RPMI7951 (cell line): Measurements from ENCODE around the gene SLC2A3. TPM values are rescaled to one million over a fixed set of nuclear protein-coding genes. Genes with fewer than 3 reads are reported as not detected.
A peak's percentile ranks its signal among the peaks of the same experiment; 100 is the strongest.
"Not testable (repeated sequence)": the region's sequence is repeated elsewhere in the genome, so short reads cannot be mapped to it uniquely, and the experiment has no call there.

ENCODE experiments used
- DNase-seq: peaks from one replicate; pipeline ENCODE4 v3.0.0-alpha.2; 2012; ENCODE audit warnings: low read depth
- total RNA-seq: library from RNA; depleted of rRNA; stranded (reverse); fragments of >200 nt; shearing (Covaris generic); gene quantifications from 2 replicates; pipeline ENCODE4 v1.2.3, GENCODE V29; 2014

The SLC2A3 gene
- total RNA-seq, 1 experiment from 2014 or later, result 20.1 TPM

DNA sequence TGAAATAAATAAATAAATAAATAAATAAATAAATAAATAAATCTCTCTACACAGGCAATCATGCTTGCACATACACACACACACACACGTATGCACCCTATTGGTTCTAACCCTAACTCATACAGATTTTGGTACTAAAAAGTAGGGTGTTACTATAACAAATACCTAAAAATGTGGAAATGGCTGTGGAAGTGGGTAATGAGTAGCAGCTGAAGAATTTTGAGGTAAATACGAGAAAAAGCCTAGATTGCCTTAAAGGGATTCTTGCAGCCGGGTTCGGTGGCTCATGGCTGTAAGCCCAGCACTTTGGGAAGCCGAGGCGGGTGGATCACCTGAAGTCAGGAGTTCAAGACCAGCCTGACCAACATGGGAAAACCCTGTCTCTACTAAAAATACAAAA lies 15.7 kb upstream of the SLC2A3 start:
- DNase-seq, result peak; percentile 3

DNA sequence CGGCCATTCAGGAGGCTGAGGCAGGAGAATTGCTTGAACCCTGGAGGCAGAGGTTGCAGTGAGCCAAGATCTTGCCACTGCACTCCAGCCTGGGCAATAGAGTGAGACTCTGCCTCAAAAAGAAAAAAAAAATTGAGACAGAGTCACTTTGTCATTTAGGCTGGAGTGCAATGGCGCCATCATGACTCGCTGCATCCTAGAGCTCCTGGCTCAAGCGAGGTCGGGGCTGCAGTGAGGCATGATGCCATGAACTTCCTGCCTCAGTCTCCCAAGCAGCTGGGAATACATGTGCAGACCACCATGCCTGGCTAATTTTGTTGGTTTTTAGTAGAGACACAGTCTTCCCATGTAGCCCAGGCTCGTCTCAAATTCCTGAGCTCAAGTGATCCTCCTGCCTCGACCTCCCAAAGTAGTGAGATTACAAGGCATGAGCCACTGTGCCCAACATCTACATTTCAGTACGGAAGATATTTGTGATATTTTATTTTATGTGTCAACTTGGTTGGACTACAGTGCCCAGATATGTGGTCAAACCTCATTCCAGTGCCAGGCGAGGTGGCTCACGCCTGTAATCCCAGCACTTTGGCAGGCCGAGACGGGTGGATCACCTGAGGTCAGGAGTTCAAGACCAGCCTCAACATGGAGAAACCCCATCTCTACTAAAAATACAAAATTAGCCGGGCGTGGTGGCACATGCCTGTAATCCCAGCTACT lies 14.4 kb upstream of the SLC2A3 start:
- not testable (repeated sequence) for DNase-seq

DNA sequence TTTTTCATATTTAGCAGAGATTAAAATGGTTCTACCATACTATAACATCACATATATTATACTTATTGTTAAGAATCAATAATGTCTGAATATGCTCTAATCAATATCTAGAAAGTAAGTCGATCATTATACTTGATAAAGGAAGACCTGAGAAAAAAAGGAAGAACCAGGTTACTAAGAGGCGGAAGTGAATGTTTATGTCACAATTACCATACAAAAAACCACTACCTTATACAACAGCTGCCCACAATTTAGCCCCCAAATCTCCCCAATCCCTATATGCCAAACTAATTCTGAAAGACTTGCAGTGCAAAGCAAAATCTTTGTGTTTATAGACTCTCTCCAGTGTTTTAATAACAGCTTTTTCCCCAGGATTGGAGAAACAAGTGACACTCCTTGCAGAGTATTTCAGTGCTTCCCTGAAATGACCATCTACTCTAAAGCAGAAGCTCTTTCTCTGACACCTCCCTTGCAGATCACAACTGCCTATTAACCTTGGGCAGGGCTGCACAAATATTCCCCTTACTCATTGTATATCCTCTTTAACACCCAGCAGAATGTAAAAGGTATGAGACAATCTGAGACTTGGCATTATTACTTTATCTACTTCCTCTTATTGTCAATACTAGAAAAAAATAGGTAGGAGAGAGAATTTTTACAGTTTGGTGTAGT lies 12.7 kb upstream of the SLC2A3 start:
- DNase-seq, result no peak

DNA sequence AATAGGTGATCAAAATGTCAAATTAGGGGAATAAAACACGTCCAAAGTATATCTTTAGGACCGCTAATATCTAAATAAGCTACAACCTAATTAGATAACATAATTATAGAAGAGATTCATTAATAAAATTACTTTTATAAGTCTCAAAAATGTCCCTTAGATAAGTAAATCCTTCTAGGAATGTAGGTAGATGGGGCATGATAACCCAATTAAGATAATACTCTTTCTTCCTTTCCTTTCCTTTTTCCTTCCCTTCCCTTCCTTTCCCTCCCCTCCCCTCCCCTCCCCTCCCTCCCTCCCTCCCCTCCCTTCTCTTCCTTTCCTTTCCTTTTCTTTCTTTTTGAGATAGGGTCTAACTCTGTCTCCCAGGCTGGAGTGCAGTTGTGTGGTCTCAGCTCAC lies 11.0 kb upstream of the SLC2A3 start:
- no peak for DNase-seq

DNA sequence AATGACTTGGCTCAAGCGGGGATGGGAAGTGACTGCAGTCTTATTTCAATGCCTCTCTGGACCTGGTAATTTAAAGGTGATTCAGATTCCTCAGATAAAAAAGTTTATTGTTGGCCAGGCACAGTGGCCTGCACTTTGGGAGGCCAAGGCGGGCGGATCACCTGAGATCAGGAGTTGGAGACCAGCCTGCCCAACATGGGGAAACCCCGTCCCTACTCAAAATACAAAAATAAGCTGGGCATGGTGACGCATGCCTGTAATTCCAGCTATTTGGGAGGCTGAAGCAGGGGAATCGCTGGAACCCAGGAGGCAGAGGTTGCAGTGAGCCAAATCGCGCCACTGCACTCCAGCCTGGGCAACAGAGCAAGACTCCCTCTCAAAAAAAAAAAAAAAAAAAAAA lies 8.8 kb upstream of the SLC2A3 start:
- DNase-seq, result not testable (repeated sequence)

DNA sequence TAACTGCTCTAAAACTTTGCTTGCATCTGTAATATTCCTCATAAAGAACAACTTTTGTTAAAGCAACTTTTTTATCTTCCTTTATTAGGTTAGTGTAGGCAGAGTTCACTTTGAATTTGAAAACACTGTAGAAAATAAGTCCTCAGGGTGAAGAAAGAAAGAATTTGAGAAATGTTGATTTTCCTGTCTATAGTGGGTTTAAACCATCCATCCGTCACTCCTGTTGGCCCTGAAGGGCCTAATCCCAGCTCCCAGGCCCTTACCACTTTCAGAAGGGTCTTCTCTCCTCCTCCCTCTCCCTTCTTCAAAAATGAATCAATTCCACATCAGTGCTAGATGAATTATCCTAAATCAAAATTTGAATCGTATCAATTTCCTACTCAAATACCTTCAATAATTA lies 4.9 kb upstream of the SLC2A3 start:
- DNase-seq, result no peak

DNA sequence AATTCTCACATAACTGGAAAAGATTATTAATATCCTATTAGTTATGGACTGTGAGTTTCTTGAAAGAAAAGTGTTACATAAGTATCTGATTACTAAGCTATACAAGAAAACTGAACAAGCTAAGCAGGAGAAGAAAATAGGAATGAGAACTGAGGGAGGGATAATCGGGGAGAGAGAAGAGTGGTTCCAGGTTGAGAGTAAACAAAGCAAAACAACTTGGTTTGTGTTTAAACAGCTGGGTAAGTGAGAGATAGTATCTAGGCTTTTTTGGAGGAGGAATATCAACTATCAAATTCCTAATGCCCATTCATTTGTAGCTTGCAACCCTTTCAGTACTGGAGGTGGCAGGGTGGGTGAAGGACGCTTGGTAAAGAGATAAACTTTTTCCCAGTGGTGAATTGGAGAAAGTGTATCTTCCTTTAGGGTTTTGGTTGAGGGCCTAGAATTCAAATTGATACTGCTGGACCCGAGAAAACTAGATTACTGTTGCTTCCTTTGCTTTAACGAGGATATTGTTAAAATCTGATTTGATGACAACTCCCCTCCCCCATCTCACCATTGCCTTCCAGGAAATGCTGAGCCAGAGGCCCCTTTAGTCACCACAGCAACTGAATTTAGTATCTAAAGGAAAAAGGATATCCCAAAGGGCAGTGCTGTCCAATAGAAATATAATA lies 2.0 kb upstream of the SLC2A3 start:
- peak; percentile 24 for DNase-seq

DNA sequence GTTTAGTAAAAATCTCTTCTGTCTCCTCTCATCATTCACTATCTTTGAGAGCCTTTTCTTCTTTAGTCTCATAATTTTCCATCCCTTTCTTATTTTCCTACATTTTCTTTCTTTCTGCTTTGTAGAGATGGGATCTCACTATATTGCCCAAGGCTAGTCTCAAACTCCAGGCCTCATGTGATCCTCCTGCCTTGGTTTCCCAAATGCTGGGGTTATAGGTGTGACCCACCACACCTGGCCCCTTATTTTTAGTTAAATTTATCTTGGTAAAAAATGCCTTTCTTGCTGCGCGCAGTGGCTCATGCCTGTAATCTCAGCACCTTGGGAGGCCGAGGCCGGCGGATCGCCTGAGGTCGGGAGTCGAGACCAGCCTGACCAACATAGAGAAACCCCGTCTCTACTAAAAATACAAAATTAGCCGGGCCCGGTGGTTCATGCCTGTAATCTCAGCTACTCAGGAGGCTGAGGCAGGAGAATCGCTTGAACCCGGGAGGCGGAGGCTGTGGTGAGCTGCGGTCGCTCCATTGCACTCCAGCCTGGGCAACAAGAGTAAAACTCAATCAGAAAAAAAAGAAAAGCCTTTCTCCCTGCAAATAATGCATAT lies 996 bp downstream of the SLC2A3 start:
- no peak for DNase-seq

DNA sequence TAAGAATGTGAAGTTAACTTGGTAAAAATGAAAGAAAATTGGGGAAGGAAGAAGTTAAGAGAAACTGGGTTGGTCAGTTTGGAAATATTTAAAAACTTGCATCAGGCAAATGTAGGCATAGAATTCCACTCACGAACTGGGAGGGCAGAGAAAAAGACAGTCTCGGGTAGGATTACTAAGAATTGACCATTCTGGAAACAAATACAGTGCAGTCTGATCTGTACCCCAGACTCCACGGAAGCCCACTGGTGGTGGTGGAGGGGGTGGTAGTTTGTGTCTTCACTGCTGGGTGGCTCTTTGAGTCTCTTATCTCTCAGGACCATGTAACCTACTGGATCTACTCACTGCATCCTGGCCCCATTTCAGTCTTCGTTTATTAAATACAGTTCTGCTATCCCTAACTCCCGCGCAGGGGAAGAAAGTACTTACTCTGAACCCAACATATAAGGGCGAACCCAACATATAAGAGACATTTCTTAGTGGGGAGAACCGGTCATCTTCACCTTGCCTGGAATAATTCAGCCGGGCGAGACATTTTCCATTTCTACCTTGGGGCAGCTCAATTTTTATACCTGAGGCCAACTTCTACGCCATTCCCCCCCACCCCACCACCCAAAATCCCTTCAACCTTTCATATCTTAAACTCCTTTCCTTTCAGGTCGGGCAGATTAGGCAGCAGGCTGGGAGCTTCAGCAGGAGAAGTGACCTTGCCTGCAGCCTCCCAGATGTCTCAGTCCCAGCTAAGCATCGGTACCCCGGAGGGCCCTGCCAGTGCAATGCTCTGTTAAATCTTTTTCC lies 1.7 kb downstream of the SLC2A3 start:
- DNase-seq, result no peak

DNA sequence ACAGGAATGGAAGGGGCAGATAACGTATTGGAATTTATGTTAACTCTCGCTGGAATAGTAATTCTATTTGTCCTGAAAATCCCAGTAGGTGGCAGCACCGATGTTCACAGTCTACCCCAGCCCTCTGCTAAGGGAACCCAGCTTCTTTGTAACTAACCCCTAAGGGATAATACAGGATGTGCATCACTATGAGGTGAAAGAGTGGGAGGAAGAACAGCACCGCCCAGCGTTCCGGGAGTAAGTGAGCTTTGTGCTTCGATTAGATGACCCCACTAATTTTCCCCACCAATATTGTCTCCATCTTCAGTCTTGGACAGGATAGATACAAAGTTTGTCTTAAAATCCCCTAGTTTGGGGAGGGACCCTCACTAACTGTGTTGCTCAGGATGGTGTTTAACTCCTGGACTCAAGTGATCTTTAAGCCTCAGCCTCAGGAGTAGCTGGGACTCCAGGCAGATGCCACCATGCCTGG lies 2.7 kb downstream of the SLC2A3 start:
- DNase-seq, result peak; percentile 90

DNA sequence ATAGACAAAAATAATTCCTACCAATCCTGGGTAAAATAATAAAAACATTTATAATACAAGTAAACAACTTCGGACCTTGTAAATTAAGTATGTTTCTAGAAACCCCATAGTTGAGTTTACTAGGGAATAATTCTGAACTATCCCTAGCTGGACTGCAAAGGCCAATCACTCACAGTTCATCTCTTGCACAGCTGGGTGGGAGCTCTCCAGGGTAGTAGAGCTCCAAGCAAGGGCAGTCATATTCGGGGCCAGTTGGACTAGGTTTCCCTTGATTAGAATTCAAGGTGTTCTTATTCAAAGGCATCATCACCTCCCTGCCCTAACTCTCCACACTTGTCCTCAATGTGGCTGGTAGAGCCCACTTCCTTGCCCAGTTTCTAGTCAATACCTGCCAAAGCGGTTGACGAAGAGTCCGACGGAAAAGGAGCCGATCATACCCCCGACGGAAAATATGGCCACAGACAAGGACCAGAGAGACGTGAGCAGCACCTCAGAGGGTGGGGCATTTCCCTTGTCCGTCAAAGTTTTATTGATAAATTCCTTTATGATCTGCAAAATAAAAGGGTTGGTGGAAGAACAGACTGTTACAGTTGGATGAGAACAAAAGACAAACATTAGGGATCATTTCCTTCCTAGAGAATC lies 3.3 kb downstream of the SLC2A3 start:
- not testable (repeated sequence) for DNase-seq

DNA sequence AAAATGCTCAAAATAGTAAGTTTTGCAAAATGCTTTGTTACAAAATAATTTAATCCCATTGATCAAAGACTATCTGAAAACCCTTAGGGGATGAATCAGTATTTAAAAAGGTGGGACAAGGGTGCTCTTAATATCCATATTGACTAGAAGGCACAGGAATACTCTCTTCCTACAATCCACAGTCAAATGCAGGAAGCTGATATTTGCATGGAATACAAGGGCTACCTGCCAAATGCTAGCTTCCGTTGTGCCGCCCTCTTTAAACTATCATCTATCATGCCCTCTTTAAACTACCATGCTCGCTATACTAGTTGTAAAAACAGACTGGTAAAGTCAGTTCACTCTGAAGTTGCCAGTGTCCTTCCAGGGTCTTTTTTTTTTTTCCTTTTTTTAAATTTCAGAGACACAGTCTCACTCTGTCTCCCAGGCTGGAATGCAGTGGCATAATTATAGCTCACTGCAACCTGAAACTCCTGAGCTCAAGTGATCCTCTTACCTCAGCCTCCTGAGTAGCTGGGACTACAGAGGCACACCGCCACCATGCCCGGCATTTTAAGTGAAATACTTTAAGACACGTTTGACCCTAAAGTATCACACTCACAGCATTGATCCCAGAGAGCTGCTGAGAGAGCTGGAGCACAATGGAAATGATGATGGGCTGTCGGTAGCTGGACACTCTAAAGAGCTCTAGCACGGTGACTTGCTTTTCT lies 6.7 kb downstream of the SLC2A3 start:
- DNase-seq, result no peak

DNA sequence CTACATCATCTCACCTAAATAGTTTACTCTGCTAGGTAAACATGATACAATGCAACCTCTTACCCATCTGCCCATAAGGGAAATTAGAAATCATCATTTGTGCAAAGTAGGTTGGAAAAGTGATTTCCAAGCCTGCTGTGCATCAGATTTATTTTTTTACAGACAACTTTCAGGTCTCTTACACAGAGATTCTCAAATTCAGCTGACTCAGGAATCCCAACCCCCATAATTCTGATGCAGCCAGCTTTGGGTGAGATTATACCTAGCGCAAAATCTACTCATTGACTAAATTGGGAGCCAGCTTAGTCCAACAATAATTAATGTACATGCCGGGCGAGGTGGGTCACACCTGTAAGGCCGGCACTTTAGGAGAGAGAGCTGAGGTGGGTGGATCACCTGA lies 8.5 kb downstream of the SLC2A3 start:
- no peak for DNase-seq

DNA sequence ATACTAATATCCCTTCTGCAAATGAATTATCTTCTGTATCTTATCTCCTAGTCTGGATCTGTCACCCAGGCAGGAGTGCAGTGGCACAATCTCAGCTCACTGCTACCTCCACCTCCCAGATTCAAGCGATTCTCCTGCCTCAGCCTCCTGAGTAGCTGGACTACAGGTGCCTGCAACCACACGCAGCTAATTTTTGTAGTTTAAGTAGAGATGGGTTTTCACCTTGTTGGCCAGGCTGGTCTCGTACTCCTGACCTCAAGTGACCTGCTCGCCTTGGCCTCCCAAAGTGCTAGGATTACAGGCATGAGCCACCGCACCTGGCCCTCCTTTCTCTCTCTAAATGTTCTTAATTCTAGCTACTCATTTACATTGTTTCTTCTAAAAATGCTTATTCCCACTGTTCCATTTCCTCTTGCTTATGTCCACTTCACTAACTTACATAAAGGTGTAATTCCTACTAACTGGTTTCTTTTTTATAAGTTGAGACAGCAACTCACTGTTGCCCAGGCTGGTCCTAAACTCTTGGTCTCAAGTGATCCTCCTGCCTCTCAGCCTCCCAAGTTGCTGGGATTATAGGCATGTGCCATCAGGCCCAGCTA lies 9.8 kb downstream of the SLC2A3 start:
- DNase-seq, result not testable (repeated sequence)

DNA sequence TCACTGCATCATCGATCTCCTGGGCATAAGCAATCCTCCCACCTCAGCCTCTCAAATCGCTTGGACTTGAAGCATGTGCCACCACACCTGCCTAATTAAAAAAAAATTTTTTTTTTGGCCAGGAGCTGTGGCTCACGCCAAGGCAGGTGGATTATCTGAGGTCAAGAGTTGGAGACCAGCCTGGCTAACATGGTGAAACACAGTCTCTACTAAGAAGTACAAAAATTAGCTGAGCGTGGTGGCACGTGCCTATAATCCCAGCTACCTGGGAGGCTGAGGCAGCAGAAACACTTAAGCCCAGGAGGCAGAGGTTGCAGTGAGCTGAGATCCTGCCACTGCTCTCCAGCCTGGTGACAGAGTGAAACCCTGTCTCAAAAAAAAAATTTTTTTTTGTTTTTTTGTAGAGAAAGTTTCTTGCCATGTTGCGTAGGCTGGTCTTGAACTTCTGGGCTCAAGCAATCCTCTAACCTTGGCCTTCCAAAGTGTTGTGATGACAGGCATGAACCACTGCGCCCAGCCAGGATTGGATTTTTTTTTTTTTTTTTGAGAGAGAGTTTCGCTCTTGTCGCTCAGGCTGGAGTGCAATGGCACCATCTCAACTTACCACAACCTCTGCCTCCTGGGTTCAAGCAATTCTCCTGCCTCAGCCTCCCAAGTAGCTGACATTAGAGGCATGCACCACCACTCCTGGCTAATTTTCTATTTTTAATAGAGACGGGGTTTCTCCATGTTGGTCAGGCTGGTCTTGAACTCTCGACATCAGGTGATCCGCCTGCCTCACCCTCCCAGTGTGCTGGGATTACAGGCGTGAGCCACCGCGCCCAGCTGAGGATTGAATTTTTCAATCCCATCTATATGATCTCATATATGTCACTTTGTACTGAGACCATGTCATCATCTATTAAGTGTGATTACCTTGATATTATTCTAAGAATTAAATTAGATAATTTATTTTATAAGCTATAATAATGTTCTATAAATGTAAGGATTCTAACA lies 12.4 kb downstream of the SLC2A3 start:
- no peak for DNase-seq

DNA sequence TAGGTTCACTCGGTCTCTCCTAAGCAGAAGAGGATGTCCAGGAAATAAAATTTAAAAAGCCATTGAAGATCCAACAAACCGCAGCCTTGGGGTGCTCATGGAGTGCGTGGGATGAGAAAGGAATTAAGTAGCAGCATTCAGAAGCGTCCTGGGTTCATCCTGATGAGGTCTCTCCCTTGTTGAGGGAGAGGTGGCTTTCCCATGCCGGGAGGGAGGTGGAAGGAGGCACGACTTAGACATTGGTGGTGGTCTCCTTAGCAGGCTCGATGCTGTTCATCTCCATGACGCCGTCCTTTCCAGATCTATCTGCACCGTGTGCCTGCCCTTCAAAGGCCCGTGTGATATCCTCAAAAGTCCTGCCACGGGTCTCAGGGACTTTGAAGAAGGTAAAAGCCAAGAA lies 14.8 kb downstream of the SLC2A3 start:
- not testable (repeated sequence) for DNase-seq

DNA sequence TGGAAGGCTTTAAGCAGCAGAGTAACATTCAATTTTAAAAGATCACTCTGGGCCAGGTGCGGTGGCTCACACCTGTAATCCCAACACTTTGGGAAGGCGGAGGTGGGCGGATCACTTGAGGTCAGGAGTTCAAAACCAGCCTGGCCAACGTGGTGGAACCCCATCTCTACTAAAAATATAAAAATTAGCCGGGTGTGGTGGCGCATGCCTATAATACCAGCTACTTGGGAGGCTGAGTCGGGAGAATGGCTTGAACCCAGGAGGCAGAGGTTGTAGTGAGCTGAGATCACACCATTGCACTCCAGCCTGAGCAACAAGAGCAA lies 17.8 kb downstream of the SLC2A3 start:
- not testable (repeated sequence) for DNase-seq

DNA sequence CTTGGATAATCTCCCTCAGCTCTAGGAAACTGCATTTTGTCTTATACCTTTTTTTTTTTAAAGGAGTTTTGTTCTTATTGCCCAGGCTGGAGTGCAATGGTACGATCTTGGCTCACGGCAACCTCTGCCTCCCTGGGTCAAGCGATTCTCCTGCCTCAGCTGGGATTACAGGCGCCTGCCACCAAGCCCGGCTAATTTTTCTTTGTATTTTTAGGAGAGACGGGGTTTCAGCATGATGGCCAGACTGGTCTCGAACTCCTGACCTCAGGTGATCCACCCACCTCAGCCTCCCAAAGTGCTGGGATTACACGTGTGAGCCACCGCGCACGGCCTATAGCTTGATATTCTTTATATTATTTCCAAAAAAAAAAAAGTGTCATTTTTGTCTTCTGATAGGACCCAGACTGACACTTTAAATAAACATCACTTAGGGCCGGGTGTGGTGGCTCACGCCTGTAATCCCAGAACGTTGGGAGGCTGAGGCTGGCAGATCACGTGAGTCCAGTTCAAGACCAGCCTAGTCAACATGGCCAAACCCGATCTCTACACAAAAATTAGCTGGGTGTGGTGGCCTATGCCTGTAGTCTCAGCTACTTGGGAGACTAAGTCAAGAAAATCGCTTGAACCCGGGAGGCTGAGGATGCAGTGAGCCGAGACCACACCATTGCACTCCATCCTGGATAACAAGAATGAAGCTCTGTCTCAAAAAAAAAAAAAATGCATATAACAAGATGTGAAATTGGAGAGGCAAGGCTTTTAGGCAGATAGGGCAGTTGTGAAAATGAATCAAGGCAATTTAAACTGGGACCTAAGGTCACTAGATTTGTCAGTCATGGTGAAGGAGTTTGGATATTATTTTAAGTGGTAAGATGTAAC lies 18.4 kb downstream of the SLC2A3 start:
- DNase-seq, result no peak
